A673 (cell line): ENCODE data around the gene NDUFA5.

Experiments used
- CTCF ChIP-seq: fragments of 300-800, 200-600 bp; sonication (generic); conservative IDR thresholded peaks from 2 replicates; pipeline ENCODE4 v1.5.1; 2017; ENCODE audit warnings: low read depth, mild to moderate bottlenecking, antibody characterized with exemption, low read length, moderate library complexity, mixed read lengths
- EZH2 ChIP-seq: fragments of 200-600 bp; sonication (generic); IDR thresholded peaks from 2 replicates; pipeline ENCODE4 v1.6.1; 2017; ENCODE audit warnings: borderline replicate concordance, low read depth, mild to moderate bottlenecking, mixed read lengths, antibody characterized with exemption, low read length; ENCODE audit not compliant: poor library complexity, severe bottlenecking

GRCh38 chr7:123494193-123494796 is 63.3 kb downstream of the NDUFA5 start:
- TF ChIP-seq CTCF (peak; percentile 81), EZH2 (no peak)
